Lower leg skin (tissue), 3 donors: ENCODE measurements around the gene FAAH2.

Experiments
- CTCF ChIP-seq, 3 donors: fragments of 450-650 bp; IDR thresholded peaks; one replicate each; pipeline ENCODE4 v1.5.1; 2016; ENCODE audit warnings: antibody characterized with exemption in 3 of 3, mild to moderate bottlenecking in 3 of 3, moderate library complexity in 2 of 3
- POLR2A ChIP-seq, 2 donors: fragments of 450-650 bp; IDR thresholded peaks; one replicate each; pipeline ENCODE4 v1.6.1; 2016 to 2017; ENCODE audit warnings: antibody characterized with exemption in 2 of 2, mild to moderate bottlenecking in 1 of 2, moderate library complexity in 1 of 2

- TF ChIP-seq CTCF (IDR thresholded peaks at IDR 0.05) (no peak), POLR2A (IDR thresholded peaks at IDR 0.05) (no peak)
Measured at GRCh38 chrX:57528670-57529255, 242.3 kb downstream of the FAAH2 start.
